ENCODE results near the gene PEF1. TPM values are rescaled to one million over a fixed set of nuclear protein-coding genes. Genes with fewer than 3 reads are reported as not detected.

PEF1 gene
- total RNA-seq, 1 donor from 2014 or later, result 57.9 TPM

DNA sequence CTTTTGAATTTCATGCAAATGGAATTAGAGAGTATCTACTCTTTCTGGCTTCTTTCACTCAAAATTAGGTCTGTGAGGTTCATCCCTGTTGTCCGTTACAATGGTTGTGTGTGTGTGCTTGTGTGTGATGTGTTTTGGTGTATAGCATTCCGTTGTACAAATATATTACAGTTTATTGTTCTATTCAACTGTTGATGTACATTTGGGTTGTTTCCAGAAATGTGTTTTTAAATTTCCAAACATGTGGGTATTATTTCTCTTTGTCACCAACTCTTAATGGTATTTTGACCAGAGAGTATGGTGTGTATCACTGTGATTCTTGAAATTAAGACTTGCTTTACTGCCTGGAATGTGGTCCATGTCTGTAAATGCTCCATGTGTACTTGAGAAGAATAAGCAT is 44.0 kb downstream of the PEF1 start:
- H3K9me3 Mint-ChIP-seq (ENCODE audit: unreplicated experiment), result no peaks in the 10 kb centered on the region
- H4K20me1 ChIP-seq (ENCODE audit: insufficient read depth, low read length), result no peaks in the 10 kb centered on the region
- no peak overlapping the region for H3K4me3 Mint-ChIP-seq (ENCODE audit: unreplicated experiment)
- H3K27ac ChIP-seq (ENCODE audit: low read depth, low read length), result no peak overlapping the region
- no peak for TF ChIP-seq EZH2 (IDR thresholded peaks at IDR 0.05; ENCODE audit: insufficient read depth, low read length)
- TF ChIP-seq, protein P1, sequence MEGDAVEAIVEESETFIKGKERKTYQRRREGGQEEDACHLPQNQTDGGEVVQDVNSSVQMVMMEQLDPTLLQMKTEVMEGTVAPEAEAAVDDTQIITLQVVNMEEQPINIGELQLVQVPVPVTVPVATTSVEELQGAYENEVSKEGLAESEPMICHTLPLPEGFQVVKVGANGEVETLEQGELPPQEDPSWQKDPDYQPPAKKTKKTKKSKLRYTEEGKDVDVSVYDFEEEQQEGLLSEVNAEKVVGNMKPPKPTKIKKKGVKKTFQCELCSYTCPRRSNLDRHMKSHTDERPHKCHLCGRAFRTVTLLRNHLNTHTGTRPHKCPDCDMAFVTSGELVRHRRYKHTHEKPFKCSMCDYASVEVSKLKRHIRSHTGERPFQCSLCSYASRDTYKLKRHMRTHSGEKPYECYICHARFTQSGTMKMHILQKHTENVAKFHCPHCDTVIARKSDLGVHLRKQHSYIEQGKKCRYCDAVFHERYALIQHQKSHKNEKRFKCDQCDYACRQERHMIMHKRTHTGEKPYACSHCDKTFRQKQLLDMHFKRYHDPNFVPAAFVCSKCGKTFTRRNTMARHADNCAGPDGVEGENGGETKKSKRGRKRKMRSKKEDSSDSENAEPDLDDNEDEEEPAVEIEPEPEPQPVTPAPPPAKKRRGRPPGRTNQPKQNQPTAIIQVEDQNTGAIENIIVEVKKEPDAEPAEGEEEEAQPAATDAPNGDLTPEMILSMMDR (IDR thresholded peaks at IDR 0.05; ENCODE audit: insufficient read depth, low read depth, low read length), result no peak
- no peak overlapping the region for H3K4me2 ChIP-seq (ENCODE audit: low read length)
- no peaks in the 10 kb centered on the region for H3K79me2 ChIP-seq (ENCODE audit: insufficient read depth, low read length)
- H3K27me3 Mint-ChIP-seq (ENCODE audit: low read depth, unreplicated experiment), result peaks cover 15% of the 10 kb centered on the region
- no peaks in the 10 kb centered on the region for H3K9me3 ChIP-seq (ENCODE audit: insufficient read depth, low read depth, low read length)
- no peak for FAIRE-seq
- peaks cover 2% of the 10 kb centered on the region for H3K4me1 Mint-ChIP-seq (ENCODE audit: low read depth, unreplicated experiment)
- no peak for DNase-seq (ENCODE audit: low read depth)
- no peaks in the 10 kb centered on the region for H3K27me3 ChIP-seq (ENCODE audit: insufficient read depth, low read length)
- no peaks in the 10 kb centered on the region for H3K36me3 Mint-ChIP-seq (ENCODE audit: low read depth, unreplicated experiment)
- no peaks in the 10 kb centered on the region for H3K4me1 ChIP-seq (ENCODE audit: insufficient read depth, low read length)
- H3K27ac Mint-ChIP-seq (ENCODE audit: unreplicated experiment), result no peak overlapping the region
- no peaks in the 10 kb centered on the region for H3K36me3 ChIP-seq (ENCODE audit: insufficient read depth, low read length)
- no peak overlapping the region for H3K9ac ChIP-seq (ENCODE audit: low read length)
- H3K4me3 ChIP-seq (ENCODE audit: insufficient read depth, low read depth, low read length), result no peak overlapping the region
- H2AFZ ChIP-seq (ENCODE audit: low read depth, low read length), result no peak overlapping the region

DNA sequence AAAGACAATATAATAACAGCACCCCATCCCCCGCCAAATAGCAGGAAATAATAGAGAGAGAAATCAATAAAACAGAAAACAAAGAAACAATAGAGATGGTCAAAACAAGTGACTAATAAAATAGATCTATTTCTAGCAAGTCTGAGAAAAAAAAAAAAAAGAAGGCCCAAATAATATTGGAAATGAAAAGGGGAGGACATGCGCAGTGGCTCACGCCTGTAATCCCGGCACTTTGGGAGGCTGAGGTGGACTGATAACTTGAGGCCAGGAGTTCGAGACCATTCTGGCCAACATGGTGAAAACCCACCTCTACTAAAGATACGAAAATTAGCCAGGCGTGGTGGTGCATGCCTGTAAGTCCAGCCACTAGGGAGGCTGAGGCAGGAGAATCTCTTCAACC is 45.7 kb downstream of the PEF1 start:
- Mint-ChIP-seq H3K27me3 (ENCODE audit: low read depth, unreplicated experiment) (peaks cover 15% of the 10 kb centered on the region), H3K9me3 (ENCODE audit: unreplicated experiment) (no peaks in the 10 kb centered on the region), H3K27ac (ENCODE audit: unreplicated experiment) (no peak overlapping the region), H3K4me1 (ENCODE audit: low read depth, unreplicated experiment) (peaks cover 1% of the 10 kb centered on the region), H3K36me3 (ENCODE audit: low read depth, unreplicated experiment) (no peaks in the 10 kb centered on the region), H3K4me3 (ENCODE audit: unreplicated experiment) (no peak overlapping the region)
- no peak overlapping the region for H2AFZ ChIP-seq (ENCODE audit: low read depth, low read length)
- no peak for TF ChIP-seq EZH2 (IDR thresholded peaks at IDR 0.05; ENCODE audit: insufficient read depth, low read length)
- TF ChIP-seq, protein P1 (IDR thresholded peaks at IDR 0.05; ENCODE audit: insufficient read depth, low read depth, low read length), result no peak
- H3K4me2 ChIP-seq (ENCODE audit: low read length), result no peak overlapping the region
- DNase-seq (ENCODE audit: low read depth) (no peak), FAIRE-seq (no peak)
- no peaks in the 10 kb centered on the region for H3K27me3 ChIP-seq (ENCODE audit: insufficient read depth, low read length)
- H4K20me1 ChIP-seq (ENCODE audit: insufficient read depth, low read length), result no peaks in the 10 kb centered on the region
- H3K4me3 ChIP-seq (ENCODE audit: insufficient read depth, low read depth, low read length), result no peak overlapping the region
- H3K79me2 ChIP-seq (ENCODE audit: insufficient read depth, low read length), result no peaks in the 10 kb centered on the region
- no peaks in the 10 kb centered on the region for H3K9me3 ChIP-seq (ENCODE audit: insufficient read depth, low read depth, low read length)
- no peak overlapping the region for H3K9ac ChIP-seq (ENCODE audit: low read length)
- no peaks in the 10 kb centered on the region for H3K36me3 ChIP-seq (ENCODE audit: insufficient read depth, low read length)
- no peaks in the 10 kb centered on the region for H3K4me1 ChIP-seq (ENCODE audit: insufficient read depth, low read length)
- no peak overlapping the region for H3K27ac ChIP-seq (ENCODE audit: low read depth, low read length)

DNA sequence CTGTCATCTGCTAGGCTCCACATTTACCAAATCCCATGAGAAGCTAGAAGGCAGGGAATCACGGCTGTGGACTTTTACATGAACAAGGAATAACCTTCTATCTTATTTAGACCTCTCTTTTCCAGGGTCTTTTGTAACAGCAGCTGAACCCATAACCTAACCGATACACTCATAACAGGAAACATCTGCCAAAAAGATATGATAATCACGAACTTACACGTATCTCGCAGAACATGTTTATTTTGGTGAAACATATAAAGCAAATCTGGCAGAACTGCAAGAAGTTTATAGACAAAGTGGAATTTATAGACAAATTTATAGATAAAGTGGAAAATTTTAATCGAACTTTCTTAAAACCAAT is 48.0 kb downstream of the PEF1 start:
- Mint-ChIP-seq H3K4me3 (ENCODE audit: unreplicated experiment) (no peak overlapping the region), H3K4me1 (ENCODE audit: low read depth, unreplicated experiment) (peaks cover 3% of the 10 kb centered on the region), H3K36me3 (ENCODE audit: low read depth, unreplicated experiment) (no peaks in the 10 kb centered on the region), H3K27ac (ENCODE audit: unreplicated experiment) (no peak overlapping the region), H3K9me3 (ENCODE audit: unreplicated experiment) (no peaks in the 10 kb centered on the region), H3K27me3 (ENCODE audit: low read depth, unreplicated experiment) (peaks cover 15% of the 10 kb centered on the region)
- H3K4me1 ChIP-seq (ENCODE audit: insufficient read depth, low read length), result no peaks in the 10 kb centered on the region
- no peaks in the 10 kb centered on the region for H3K9me3 ChIP-seq (ENCODE audit: insufficient read depth, low read depth, low read length)
- FAIRE-seq (no peak), DNase-seq (ENCODE audit: low read depth) (no peak)
- H4K20me1 ChIP-seq (ENCODE audit: insufficient read depth, low read length), result no peaks in the 10 kb centered on the region
- no peaks in the 10 kb centered on the region for H3K79me2 ChIP-seq (ENCODE audit: insufficient read depth, low read length)
- H3K36me3 ChIP-seq (ENCODE audit: insufficient read depth, low read length), result no peaks in the 10 kb centered on the region
- no peak overlapping the region for H3K4me3 ChIP-seq (ENCODE audit: insufficient read depth, low read depth, low read length)
- TF ChIP-seq EZH2 (IDR thresholded peaks at IDR 0.05; ENCODE audit: insufficient read depth, low read length), result no peak
- TF ChIP-seq, protein P1 (IDR thresholded peaks at IDR 0.05; ENCODE audit: insufficient read depth, low read depth, low read length), result no peak
- H2AFZ ChIP-seq (ENCODE audit: low read depth, low read length), result no peak overlapping the region
- H3K27ac ChIP-seq (ENCODE audit: low read depth, low read length), result no peak overlapping the region
- H3K9ac ChIP-seq (ENCODE audit: low read length), result no peak overlapping the region
- H3K4me2 ChIP-seq (ENCODE audit: low read length), result no peak overlapping the region
- no peaks in the 10 kb centered on the region for H3K27me3 ChIP-seq (ENCODE audit: insufficient read depth, low read length)
